ENCODE results near the gene PFDN1.

PFDN1 gene

GRCh38 chr5:140213370-140213983 lies 89.4 kb downstream of the PFDN1 start:
- Histone ChIP-seq H3K9me3 (ENCODE audit: control insufficient read depth, insufficient read depth, low read length) (no peaks in the 10 kb centered on the region), H3K4me3 (ENCODE audit: low read length) (no peak overlapping the region), H4K20me1 (ENCODE audit: control insufficient read depth, insufficient read depth, low read depth, low read length) (no peaks in the 10 kb centered on the region), H3F3A (ENCODE audit: control insufficient read depth, insufficient read depth) (no peaks in the 10 kb centered on the region), H3K4me1 (ENCODE audit: control insufficient read depth, low read length) (no peaks in the 10 kb centered on the region), H3K27ac (ENCODE audit: low read depth, low read length) (no peak overlapping the region), H3K79me2 (ENCODE audit: control insufficient read depth, low read length) (no peaks in the 10 kb centered on the region), H3K36me3 (ENCODE audit: control insufficient read depth, low read length) (no peaks in the 10 kb centered on the region), H3K27me3 (ENCODE audit: control insufficient read depth, low read length) (no peaks in the 10 kb centered on the region), H3K9me2 (replicated peaks; ENCODE audit: control insufficient read depth, low read length) (no peaks in the 10 kb centered on the region), H3K4me2 (ENCODE audit: low read length) (no peak overlapping the region)
- TF ChIP-seq EZH2phosphoT487 (IDR thresholded peaks at IDR 0.05; ENCODE audit: borderline replicate concordance, low read length) (no peak), CTCF (IDR thresholded peaks at IDR 0.05; ENCODE audit: low read depth, low read length, poor library complexity, severe bottlenecking) (no peak)

DNA sequence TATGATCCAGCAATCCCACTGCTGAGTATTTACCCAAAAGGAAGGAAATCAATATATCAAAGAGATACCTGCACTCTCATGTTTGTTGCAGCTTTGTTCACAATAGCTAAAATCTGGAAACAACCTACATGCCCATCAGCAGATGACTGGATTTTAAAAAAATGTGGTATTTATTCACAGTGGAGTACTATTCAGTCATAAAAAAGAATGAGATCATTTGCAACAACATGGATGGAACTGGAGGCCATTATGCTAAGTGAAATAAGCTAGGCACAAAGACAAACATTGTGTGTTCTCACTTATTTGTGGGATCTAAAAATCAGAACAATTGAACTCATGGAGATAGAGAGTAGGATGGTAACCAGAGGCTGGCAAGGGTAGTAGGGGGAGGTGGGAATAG lies 94.8 kb downstream of the PFDN1 start:
- no peaks in the 10 kb centered on the region for H3K79me2 ChIP-seq (ENCODE audit: control insufficient read depth, low read length)
- TF ChIP-seq CTCF (IDR thresholded peaks at IDR 0.05; ENCODE audit: low read depth, low read length, poor library complexity, severe bottlenecking), result no peak
- no peak for TF ChIP-seq EZH2phosphoT487 (IDR thresholded peaks at IDR 0.05; ENCODE audit: borderline replicate concordance, low read length)
- H3K27ac ChIP-seq (ENCODE audit: low read depth, low read length), result no peak overlapping the region
- H4K20me1 ChIP-seq (ENCODE audit: control insufficient read depth, insufficient read depth, low read depth, low read length), result no peaks in the 10 kb centered on the region
- no peak overlapping the region for H3K4me2 ChIP-seq (ENCODE audit: low read length)
- H3K27me3 ChIP-seq (ENCODE audit: control insufficient read depth, low read length), result no peaks in the 10 kb centered on the region
- H3K36me3 ChIP-seq (ENCODE audit: control insufficient read depth, low read length), result no peaks in the 10 kb centered on the region
- no peaks in the 10 kb centered on the region for H3K9me3 ChIP-seq (ENCODE audit: control insufficient read depth, insufficient read depth, low read length)
- H3K4me1 ChIP-seq (ENCODE audit: control insufficient read depth, low read length), result no peaks in the 10 kb centered on the region
- no peaks in the 10 kb centered on the region for H3K9me2 ChIP-seq (replicated peaks; ENCODE audit: control insufficient read depth, low read length)
- no peaks in the 10 kb centered on the region for H3F3A ChIP-seq (ENCODE audit: control insufficient read depth, insufficient read depth)
- no peak overlapping the region for H3K4me3 ChIP-seq (ENCODE audit: low read length)

DNA sequence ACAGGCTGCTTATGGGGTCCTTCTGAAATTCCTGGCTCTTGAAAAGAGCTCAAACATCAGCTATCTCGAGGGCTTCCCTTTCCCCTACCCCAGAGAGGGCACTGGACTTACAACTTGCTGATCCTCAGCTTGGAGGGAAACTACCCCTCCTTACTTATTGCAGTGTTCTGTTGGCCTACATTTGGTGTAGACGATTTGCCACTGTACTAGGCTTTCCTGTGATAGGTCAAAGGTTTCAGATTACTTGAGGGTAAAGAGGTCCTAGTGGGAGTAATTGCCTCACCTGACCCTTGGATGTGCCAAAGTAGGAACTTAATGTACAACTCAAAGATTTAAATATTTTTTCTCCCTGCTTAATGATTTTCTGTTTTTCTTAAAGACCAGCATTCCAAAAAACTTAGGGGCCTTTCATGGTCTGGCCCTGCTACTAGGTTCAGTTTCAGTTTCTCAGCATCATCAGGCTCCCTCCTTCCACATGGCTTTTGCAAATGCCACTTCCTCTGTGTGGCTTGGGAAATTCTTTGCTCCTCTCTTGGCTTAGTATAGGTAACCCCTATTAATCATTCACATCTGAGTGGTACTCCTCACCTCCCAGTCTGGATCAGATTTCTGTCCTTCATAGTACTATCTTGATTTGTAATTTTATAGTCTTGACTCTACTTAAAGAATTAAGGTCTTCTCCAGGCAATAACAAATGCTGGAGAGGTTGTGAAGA lies 95.5 kb downstream of the PFDN1 start:
- TF ChIP-seq CTCF (IDR thresholded peaks at IDR 0.05; ENCODE audit: low read depth, low read length, poor library complexity, severe bottlenecking) (no peak), EZH2phosphoT487 (IDR thresholded peaks at IDR 0.05; ENCODE audit: borderline replicate concordance, low read length) (no peak)
- no peaks in the 10 kb centered on the region for H3K79me2 ChIP-seq (ENCODE audit: control insufficient read depth, low read length)
- H3K9me3 ChIP-seq (ENCODE audit: control insufficient read depth, insufficient read depth, low read length), result no peaks in the 10 kb centered on the region
- H3K4me2 ChIP-seq (ENCODE audit: low read length), result no peak overlapping the region
- no peaks in the 10 kb centered on the region for H3K36me3 ChIP-seq (ENCODE audit: control insufficient read depth, low read length)
- H3F3A ChIP-seq (ENCODE audit: control insufficient read depth, insufficient read depth), result no peaks in the 10 kb centered on the region
- no peaks in the 10 kb centered on the region for H3K4me1 ChIP-seq (ENCODE audit: control insufficient read depth, low read length)
- H3K27ac ChIP-seq (ENCODE audit: low read depth, low read length), result no peak overlapping the region
- no peak overlapping the region for H3K4me3 ChIP-seq (ENCODE audit: low read length)
- no peaks in the 10 kb centered on the region for H4K20me1 ChIP-seq (ENCODE audit: control insufficient read depth, insufficient read depth, low read depth, low read length)
- H3K9me2 ChIP-seq (replicated peaks; ENCODE audit: control insufficient read depth, low read length), result no peaks in the 10 kb centered on the region
- H3K27me3 ChIP-seq (ENCODE audit: control insufficient read depth, low read length), result no peaks in the 10 kb centered on the region
